GM19240 (cell line): ENCODE results near the gene MSANTD1.

ENCODE experiments used
- DNase-seq: peaks from one replicate; pipeline ENCODE4 v3.0.0; 2011; ENCODE audit warnings: low spot score; ENCODE audit not compliant: insufficient read length

Gene MSANTD1

DNA sequence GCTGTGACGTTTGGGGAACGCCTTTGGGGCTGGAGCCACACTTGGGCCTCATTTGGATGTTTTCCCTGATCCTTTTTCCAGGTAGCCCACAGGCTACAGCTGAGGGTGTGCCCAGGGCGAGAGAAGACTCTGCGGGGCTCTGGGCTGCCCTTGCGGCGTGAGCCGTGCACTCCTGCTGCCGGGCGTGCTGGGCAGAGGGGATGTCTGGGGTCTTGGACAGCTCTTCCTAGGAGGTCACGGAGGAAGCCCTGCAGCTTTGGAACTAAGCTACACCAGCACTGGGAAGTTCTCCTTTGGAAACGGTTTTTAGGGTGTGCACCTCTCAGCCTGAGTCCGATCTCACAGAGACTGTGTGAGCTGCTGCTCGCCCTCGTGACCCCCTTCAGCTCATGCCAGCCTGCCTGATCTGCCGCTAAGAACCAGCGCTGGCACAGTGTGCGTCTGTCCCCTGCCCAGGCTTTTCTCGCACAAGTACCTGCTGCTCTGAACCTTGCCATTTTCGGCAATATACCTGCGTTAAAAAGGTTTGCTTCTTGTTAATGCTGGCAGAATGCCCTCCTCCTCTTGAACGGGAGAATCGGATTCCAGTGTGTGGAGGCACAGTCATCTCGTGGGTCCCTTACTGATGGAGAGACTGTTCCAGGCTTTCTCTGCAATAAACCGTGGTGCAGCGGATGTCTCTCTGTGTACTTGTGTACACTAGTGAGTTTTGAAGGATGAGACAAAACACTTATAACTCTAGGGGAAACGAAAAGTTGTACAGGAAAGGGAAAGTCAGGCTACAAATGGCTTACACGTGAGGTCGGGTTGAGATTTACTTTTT is 14.3 kb downstream of the MSANTD1 start:
- no peak for DNase-seq

DNA sequence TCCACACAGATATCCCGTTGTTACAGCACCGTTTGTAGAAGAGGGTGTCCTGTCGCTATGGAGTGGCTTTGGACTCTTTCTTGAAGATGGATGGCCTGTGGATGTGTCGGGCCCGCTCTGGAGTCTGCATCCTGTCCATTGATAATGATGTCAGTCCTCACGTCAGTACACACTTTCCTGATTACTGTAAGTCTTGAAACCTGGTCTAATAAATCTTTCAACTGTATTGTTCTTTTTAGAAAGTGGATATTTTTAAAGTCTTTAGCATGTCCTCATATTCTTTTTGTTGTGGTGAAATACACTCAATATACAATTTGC is 14.9 kb downstream of the MSANTD1 start:
- DNase-seq = no peak

DNA sequence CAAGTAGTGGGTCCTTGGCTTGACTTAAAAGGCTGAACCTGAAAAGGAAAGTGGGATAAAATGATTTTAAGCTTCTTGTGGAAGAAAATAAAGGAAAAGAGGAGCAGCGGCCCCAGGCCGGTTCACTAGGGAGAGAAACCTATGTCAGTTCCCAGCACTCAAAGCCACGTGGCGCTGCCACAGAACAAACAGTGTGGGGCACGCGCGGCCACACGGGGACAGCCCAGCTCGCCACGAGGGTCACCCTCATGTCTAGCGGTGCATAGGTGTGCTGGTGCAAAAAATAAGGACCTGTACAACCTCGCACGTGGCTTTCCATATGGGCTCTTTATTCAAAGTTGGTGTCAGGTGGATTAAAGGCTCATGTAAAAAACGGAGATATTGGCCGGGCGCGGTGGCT is 17.1 kb downstream of the MSANTD1 start:
- DNase-seq = no peak

DNA sequence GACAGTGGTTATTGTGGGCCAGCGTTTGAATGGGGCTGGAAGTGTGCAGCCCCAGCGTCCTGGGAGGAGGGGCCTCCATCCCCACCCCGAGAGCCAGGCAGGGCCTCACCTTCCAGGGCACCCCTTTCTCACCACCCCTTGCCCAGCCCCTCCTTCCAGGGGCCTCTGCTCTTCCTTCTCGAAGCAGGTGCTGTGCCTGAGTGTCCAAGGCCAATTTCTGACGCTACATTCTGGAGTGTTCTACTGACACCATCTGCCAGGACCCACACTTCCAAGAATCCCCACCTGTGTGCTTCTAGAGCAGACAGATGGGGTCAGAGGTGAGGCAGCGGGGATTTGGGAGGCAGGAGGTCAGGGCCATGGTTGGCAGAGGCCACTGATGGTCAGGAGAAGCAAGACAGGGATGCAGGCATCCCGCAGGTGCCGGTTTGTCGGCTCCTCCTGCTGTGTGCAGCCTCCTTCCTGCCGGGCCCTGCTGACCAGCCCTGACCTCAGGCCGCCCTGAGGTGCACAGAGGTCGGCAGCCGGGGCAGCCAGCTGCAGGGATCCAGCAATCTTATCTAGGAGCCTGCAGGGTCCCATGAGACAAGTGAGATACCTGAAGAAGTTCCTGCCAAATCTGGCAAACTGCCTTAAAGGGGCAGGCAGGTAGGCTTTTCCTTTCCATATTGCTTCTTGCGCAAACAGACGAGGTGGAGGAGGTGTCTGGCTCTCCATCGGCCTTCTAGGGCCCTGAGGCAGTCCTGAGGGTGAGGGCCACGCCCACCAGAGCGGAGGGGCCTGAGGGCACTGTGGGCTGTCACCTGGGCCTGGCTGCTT is 18.8 kb downstream of the MSANTD1 start:
- no peak for DNase-seq

DNA sequence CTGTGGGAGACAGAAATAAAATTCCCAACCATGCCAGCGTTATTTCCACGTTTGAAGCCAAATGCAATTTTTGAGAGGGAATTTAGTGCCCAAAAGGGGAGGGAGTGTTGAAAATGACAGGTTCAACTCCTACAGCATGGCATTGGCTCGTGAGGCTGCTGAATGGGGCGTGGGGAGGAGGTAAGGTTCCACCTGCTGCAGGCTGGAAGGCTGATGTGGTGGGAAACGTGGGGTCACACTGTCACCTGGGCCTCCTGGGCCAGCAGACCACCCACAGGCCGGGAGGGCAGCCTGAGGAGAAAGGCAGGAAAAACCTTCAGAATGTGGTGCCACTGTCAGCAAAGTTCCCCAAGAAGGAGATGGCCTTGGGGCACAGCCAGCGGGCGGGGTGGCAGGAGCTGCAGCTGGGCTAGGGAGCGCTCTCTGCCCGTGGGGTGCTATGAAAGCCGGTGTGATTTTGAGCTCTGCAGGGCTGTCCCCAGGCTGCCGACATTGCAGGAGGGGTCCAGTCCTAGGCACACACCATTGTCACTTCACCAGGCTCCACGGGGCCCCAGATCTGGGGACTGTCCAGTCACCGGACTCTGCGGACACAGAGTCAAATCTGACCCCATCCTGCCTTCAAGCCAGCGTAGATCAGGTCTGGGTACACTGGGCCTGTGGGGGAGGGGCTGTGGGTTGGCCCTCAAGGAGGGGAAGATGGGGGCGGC is 19.6 kb downstream of the MSANTD1 start:
- no peak for DNase-seq

DNA sequence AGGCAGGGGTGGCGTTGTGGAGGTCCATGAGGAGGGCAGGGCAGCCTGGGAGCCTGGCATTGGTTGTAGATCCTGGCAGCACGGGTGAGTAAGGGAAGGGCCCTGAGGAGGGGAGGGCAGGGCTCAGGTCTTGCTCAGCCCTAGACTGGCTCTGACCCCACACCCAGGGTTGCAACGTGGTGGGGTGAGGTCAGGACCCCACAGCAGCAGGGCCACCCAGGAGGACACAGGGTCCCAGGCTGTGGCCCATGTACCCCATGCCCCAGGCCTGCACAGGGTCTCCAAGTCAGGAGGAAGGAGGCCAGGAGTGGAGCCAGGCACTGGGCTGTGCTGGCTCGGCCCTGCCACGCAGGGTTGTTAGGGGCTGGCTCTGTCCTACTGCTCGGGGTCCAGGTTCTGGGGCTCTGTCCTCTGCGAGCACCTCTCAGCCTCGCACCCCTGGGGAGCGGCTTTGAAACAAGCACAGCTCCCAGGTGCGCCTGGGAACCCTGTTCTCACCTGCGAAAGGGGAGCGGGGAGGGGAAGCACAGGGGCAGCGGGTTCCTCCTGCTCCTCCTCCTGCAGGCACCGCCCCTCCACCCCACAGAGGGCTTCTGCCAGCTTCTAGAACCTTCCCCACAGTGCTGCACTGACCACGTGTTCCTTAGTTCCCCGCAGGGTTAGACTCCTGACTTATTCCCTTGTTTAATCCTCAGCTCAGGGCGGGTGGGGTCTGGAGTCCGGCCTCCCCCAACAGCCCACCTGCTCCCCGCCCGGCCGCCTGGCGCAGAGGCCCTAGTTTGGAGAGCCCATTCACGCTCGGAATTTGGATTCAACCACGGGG is 20.4 kb downstream of the MSANTD1 start:
- DNase-seq = no peak

DNA sequence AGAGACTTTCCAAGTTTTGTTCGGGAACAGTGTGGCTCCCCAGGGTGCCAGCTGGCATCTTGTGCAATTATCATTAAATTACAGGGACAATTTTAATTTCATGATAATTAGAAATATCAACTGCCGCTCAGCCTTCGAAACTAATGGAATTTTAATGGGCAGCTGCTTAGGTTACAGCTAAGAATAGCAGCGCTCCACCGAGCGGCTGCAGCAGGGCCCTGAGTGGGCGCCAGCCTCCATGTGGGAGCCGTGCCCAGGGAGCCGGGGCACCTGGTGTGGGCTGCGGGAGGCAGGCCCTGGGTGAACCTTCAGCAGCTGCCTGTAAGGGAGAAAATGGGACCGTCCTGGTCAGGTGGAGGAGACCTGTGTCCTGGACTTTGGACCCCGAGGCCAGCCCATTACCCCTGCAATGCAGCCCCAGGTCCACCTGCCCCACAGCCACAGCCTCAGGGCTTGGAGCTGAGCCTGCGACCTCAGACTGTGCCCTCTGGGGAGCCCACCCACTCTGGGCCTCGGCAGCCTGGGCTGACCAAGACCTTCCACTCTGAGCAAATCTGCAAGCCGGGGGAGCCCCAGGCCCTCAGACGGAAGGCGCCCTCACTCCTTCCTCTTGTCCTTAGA is 21.1 kb downstream of the MSANTD1 start:
- DNase-seq = no peak

DNA sequence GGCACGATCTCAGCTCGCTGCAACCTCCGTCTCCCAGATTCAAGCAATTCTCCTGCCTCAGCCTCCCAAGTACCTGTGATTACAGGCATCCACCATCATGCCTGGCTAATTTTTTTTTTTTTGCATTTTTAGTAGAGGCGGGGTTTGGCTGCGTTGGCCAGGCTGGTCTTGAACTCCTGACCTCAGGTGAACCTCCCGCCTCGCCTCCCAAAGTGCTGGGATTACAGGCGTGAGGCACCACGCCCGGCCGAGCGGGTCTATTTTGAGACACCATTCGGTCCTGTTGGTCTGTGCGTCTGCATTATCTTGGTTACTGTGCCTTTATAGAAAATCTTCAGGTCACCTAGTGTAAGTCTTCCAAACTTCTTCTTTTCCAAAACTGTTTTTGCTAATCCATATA is 22.2 kb downstream of the MSANTD1 start:
- no peak for DNase-seq

DNA sequence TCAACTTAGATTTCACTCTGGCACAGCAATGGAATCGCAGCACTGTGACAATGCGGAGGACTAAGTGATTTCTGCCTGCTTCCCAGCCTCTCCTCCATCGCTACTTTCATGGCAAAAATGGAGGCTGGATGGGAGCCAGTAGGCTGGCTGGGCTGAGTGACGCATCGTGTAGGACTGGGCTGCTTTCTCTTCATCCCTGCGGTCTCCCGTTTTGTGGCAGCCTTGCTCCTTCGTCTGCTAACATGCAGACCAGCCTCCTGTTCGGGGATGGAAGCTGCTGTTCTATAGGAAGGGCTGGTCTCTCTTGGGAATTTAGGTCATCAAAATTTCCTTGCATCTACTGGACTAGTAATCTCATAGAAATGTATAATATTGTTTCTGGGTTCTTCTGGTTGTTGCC is 28.0 kb downstream of the MSANTD1 start:
- no peak for DNase-seq

DNA sequence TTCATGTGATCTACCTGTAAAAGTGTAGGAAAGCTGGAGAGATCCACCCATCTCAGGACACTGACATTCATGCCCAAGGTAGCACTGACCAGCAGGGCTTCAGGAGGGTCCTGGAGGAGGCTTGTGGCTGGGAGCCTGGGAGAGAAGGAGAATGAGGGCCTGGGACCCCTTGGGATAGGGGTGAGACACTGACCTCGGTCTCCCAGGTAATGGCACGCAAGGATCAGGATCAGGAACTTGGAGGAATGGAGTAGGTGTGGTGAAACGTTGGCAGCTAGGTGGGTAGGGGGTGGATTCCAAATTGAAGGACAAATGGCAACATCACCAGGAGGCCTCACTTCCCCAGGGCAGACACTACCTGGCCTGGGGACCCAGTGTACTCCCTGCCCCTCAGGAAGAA is 31.5 kb downstream of the MSANTD1 start:
- DNase-seq = no peak

DNA sequence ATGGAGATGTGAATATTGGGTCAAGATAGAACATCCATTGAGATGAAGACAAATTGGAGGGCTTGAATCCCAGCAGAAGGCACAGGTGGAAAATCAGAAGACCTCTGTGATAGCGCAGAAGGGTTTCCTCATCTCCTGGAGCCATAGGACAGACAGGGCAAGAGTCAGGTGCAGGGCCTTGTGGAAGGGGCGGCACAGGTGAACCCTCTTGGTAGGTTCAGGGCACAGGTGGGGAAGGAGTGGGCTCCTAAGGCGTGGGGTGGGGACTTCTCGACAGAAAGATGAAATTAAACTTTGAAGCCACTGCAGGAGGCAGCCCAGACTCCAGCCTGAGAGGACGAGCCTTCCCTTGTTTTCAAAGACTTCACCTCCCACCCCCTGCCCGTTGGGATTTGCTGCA is 34.5 kb downstream of the MSANTD1 start:
- no peak for DNase-seq

DNA sequence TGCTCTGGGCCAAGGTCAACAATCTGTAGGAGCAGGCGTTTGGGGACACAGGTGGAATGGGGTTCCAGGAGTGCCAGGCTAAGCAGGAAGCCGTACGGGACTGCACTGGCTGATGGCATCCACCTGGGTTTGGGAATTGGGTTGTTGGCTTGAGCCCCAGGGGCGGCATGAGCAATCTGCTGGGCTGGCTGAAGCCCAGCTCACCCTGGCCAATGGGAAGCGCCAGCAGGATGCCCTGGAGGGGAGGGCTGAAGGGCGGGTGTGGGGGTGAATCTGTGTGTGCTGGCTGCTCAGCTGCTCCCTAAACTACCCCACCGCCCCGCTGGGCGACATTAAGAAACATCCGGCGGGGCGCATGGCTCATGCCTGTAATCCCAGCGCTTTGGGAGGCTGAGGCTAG is 35.0 kb downstream of the MSANTD1 start:
- DNase-seq = no peak

DNA sequence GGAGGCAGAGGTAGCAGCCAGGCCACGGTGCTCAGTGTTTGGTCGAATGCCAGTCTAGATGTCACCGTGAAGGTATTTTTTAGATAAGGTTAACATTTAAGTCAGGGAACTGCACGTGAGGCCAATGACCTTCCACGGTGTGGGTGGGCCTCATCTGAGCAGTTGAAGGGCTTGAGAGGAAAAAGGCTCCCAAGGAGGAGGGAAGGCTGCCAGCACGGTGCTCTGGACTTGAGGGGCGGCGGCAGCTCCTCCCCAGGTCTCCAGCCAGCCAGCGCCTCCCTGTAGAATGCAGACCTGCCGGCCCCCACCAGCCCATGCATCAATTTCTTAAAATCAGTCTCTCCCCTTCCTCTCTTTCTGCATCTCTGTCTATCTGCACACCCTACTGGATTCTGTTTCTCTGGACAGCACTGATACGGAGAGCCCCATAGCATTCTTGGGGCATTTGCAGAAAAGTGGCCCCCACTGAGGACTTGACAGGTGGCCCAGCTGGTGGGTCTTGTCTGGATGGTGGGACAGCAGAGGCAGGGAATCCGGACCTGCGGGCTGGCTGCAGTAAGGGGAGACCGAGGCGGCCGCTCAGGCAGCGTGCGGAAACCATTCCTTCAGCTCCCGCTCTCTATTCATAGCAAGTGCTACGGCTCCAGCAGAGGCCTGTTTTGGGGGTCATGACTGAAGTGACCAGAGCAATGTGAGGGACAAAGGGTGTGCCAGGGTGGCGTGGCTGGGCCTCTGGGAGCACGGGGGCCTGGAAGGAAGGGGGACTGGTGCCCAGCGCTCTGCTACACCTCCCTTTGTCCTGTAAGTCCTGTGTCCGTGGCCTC is 36.0 kb downstream of the MSANTD1 start:
- DNase-seq = no peak

DNA sequence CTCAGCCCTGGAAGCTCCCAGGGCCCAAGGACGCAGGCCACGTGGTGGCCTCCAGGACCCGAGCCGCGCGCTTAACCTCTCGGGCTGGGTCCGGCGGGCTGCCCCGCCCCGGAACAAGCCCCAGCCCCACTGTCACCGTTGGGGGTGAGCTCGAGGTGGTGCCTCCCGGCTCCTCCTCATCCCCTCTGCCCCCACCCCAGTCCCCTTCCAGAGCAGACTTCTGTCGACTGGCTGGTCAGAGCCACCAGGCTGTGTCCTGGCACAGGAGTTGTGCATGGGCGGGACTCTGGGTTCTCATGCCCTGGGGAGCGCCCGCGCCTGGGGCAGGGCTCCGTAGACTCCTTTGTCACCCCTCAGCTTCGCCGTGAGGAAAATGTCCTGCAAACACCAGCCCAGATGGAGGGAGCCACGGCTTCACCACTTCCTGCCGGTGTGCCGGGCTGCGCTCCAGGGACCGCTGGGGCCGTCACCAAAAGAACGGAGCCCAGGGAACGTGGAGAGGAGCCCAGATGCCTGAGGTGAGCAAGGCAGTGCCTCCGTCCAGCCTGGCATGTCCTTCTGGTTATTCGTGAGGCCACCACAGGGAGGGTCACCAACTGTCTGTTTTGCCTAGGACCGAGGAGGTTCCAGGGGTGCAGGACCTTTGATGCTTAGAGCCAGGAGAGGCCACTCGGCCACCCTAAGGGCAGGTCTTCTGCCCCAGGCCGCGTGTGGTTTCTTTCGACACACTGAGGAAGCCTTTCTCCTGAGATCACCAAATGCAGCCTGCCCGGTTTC is 36.8 kb downstream of the MSANTD1 start:
- DNase-seq = no peak

DNA sequence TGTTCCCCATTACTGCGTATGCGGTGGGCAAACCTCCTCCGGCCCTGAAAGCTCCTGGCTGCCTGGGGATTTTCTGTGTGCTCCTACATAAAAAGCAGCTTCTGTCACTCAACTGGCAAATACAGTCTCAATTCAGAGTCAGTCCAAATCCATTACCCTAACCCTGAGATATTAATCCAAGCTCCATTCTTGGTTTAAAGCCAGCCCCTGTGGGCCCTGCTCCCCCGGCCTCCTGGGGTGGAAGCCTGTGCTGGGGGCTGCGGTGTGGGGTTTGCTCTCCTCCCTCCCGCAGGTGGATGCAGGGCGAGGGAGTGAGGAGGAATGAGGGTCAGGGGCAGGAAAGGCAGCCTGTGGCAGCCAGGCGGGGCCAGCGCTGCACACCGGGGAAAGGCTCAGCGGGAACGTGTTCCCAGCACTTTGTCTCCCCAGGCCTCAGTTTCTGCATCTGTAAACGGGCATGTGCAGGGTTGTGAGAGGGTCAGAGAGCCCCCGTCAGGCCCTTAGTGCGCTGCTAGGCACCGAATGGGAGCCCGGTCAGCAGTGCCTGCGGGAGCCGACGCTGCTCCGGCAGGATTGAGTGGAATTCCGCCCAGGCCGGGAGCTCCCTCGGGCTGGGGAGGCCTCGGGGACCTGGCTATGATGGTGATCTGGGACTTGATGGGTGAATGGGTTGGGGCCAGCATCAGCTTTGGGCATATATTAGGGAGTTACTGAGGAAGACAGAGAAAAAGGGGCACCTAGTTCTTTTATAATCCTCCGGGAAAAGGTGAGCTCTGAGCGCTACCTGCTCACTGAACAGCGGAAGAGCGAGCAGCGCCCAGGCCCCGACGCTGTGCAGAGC is 37.6 kb downstream of the MSANTD1 start:
- DNase-seq = no peak

DNA sequence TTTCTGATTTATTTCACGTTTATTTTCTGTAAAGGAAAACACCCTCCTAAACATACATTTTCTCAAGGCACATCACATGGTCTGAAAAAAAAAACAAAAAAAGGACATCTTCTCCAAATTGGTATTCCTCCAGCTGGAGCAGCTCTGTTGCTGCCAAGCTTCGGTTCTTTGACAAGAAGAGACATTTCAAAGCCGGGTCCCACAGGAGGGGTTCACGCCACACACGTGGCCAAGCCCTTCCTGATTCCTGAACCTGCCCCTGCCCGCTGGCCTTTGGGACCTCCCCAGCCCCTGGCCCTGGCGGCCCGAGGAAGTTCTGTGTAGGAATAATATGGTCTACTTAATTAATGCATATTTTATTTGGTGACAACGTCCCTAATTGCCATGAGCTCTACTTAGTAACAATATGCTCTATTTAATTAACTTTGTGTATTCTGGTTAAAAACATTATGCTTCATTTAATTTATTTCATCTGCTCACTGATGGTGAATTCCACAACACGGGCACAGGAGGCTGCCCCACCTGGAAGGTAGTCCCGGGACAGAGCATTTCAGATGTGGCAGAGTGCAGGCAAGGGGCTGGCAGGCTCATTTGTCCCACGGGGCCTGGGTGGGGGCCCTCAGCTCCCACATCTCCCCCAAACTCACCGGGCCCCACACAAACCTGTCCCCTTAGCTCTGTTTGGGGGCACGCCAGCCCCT is 38.5 kb downstream of the MSANTD1 start:
- DNase-seq = no peak

DNA sequence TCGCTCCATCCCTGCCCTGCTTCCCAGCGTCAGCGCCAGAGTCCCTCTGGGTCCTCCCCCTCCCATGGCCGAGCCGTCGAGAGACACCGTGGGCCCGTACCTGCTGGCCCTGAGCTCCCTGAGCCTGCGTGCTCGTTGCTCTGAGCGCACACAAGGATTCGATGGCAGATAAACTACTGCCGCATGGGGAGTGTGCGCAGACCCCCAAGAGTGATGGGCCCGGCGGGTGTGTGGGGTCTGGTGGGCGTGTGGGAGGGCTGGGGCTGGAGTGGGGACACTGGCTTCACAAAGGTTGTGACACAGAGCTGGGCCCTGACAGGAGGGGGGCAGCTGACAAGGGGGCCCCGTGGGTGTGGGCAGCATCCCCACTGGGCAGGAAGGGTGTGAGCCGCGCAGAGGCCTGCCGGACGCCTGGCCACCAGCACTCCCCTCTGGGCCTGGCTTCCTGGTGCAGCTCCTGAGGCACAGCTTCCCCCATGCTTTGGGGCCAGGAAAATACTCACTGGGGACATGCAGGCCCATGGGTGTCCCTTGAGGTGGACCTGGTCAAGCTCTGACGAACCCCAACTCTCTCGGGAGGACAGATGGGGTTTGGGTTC is 39.1 kb downstream of the MSANTD1 start:
- no peak for DNase-seq
